Neural cell (in vitro differentiated cells): Measurements from ENCODE around the gene AOX1. TPM values are rescaled to one million over a fixed set of nuclear protein-coding genes. Genes with fewer than 3 reads are reported as not detected.

Experiments used
- H2AFZ ChIP-seq: fragments of 200-600, 300-800 bp; sonication (generic), shearing (Covaris generic); 2 replicates; pipeline ENCODE4 v1.6.0; 2014; ENCODE audit warnings: low read depth, mild to moderate bottlenecking, antibody characterized with exemption, low read length, moderate library complexity
- H3F3A ChIP-seq: fragments of 200-600 bp; shearing (Covaris generic); 2 replicates; pipeline ENCODE4 v1.6.1; 2016; ENCODE audit warnings: mild to moderate bottlenecking, moderate library complexity, mixed read lengths, antibody characterized with exemption, low read length; ENCODE audit not compliant: insufficient read depth, poor library complexity, severe bottlenecking
- H3K27ac ChIP-seq: fragments of 200-600, 300-800 bp; sonication (generic), shearing (Covaris generic); 2 replicates; pipeline ENCODE4 v1.5.1; 2014; ENCODE audit warnings: mild to moderate bottlenecking, low read length, moderate library complexity
- H3K27me3 ChIP-seq: fragments of 300-800, 200-600 bp; sonication (generic), shearing (Covaris generic); 2 replicates; pipeline ENCODE4 v1.6.0; 2014; ENCODE audit warnings: mild to moderate bottlenecking, low read depth, low read length, moderate library complexity; ENCODE audit not compliant: insufficient read depth
- H3K36me3 ChIP-seq: fragments of 300-800, 200-600 bp; sonication (generic), shearing (Covaris generic); 2 replicates; pipeline ENCODE4 v1.5.1; 2014; ENCODE audit warnings: mild to moderate bottlenecking, antibody characterized with exemption, low read length, moderate library complexity; ENCODE audit not compliant: insufficient read depth
- H3K4me2 ChIP-seq: fragments of 300-800, 200-600 bp; sonication (generic), shearing (Covaris generic); 2 replicates; pipeline ENCODE4 v1.6.0; 2014; ENCODE audit warnings: mild to moderate bottlenecking, low read length
- H3K4me3 ChIP-seq: fragments of 300-800, 200-600 bp; sonication (generic), shearing (Covaris generic); 2 replicates; pipeline ENCODE4 v1.5.1; 2014; ENCODE audit warnings: mild to moderate bottlenecking, low read length, moderate library complexity
- H3K79me2 ChIP-seq: fragments of 200-600 bp; shearing (Covaris generic); replicated peaks from 2 replicates; pipeline ENCODE4 v1.6.0; 2014; ENCODE audit warnings: mild to moderate bottlenecking, low read length, moderate library complexity; ENCODE audit not compliant: insufficient read depth
- H3K9ac ChIP-seq: fragments of 300-800, 200-600 bp; sonication (generic), shearing (Covaris generic); 2 replicates; pipeline ENCODE4 v1.6.1; 2016; ENCODE audit warnings: mild to moderate bottlenecking, low read length, mixed read lengths
- H3K9me2 ChIP-seq: fragments of 200-600 bp; shearing (Covaris generic); 2 replicates; pipeline ENCODE4 v1.6.1; 2016; ENCODE audit warnings: mild to moderate bottlenecking, low read length, mixed read lengths; ENCODE audit not compliant: insufficient read depth
- H3K9me3 ChIP-seq: fragments of 200-600, 300-800 bp; sonication (generic), shearing (Covaris generic); 2 replicates; pipeline ENCODE4 v1.6.1; 2016; ENCODE audit warnings: mild to moderate bottlenecking, mixed run types, low read length, moderate library complexity, mixed read lengths
- H4K20me1 ChIP-seq: fragments of 200-600 bp; shearing (Covaris generic); 2 replicates; pipeline ENCODE4 v1.6.1; 2016; ENCODE audit warnings: mild to moderate bottlenecking, mixed run types; ENCODE audit not compliant: insufficient read depth
- EP300 ChIP-seq: fragments of 450-650 bp; conservative IDR thresholded peaks from 2 replicates; pipeline ENCODE4 v1.6.1; 2014; ENCODE audit warnings: antibody characterized with exemption, mild to moderate bottlenecking, moderate library complexity; ENCODE audit not compliant: poor library complexity, severe bottlenecking
- EZH2 ChIP-seq: fragments of 200-600, 300-800 bp; shearing (Covaris generic), sonication (generic); IDR thresholded peaks from 2 replicates; pipeline ENCODE4 v1.6.1; 2014; ENCODE audit warnings: antibody characterized with exemption, low read length, borderline replicate concordance, mild to moderate bottlenecking; ENCODE audit not compliant: insufficient read depth, poor library complexity, severe bottlenecking
- MXI1 ChIP-seq: fragments of 450-650 bp; conservative IDR thresholded peaks from 2 replicates; pipeline ENCODE4 v1.6.1; 2014; ENCODE audit warnings: antibody characterized with exemption, mild to moderate bottlenecking; ENCODE audit not compliant: poor library complexity, severe bottlenecking
- POLR2AphosphoS5 ChIP-seq: IDR thresholded peaks from 2 replicates; pipeline ENCODE4 v1.6.1; 2012
- RAD21 ChIP-seq: fragments of 450-650 bp; conservative IDR thresholded peaks from 2 replicates; pipeline ENCODE4 v1.6.1; 2014; ENCODE audit warnings: antibody characterized with exemption, mild to moderate bottlenecking, moderate library complexity
- SMC3 ChIP-seq: fragments of 450-650 bp; conservative IDR thresholded peaks from 2 replicates; pipeline ENCODE4 v1.6.1; 2014; ENCODE audit warnings: antibody characterized with exemption, mild to moderate bottlenecking, moderate library complexity; ENCODE audit not compliant: poor library complexity
- TAF1 ChIP-seq: IDR thresholded peaks from 2 replicates; pipeline ENCODE4 v1.6.1; 2012; ENCODE audit warnings: low read depth
- polyA plus RNA-seq: library from polyadenylated mRNA; depleted of rRNA; stranded (reverse); fragments of >200 nt; gene quantifications from 2 replicates; pipeline ENCODE4 v1.2.3, GENCODE V29; 2014
- TF ChIP-seq, protein P1 (sequence below): IDR thresholded peaks from 2 replicates; pipeline ENCODE4 v1.6.1; 2012; ENCODE audit warnings: borderline replicate concordance
- TF ChIP-seq, protein P2 (sequence below): fragments of 450-650 bp; IDR thresholded peaks from 2 replicates; pipeline ENCODE4 v1.5.1; 2014; ENCODE audit warnings: antibody characterized with exemption, mild to moderate bottlenecking, moderate library complexity; ENCODE audit not compliant: poor library complexity, severe bottlenecking

The AOX1 gene
- polyA plus RNA-seq, 1 donor from 2014 or later = not detected

DNA sequence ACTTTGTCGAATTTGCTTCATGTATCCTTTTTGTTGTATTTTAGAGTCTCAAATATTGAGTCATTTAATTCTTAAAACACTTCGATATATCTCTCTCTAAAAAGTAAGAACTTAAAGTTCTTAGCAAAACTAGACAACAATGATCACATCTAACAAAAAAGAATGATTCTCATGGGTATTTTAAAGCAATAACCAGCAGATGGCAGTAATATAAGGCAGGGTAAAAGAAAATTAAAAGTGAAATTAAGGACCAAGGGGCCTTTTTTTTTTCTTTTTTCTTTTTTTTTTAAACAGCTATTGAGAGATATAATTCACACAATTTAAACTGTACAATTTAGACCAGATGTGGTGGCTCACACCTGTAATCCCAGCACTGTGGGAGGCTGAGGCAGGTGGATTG, 9.9 kb upstream of the AOX1 start:
- TF ChIP-seq RAD21 (no peak), SMC3 (no peak), EZH2 (no peak), EP300 (no peak), POLR2AphosphoS5 (no peak), MXI1 (no peak), TAF1 (no peak)
- TF ChIP-seq, protein P1, sequence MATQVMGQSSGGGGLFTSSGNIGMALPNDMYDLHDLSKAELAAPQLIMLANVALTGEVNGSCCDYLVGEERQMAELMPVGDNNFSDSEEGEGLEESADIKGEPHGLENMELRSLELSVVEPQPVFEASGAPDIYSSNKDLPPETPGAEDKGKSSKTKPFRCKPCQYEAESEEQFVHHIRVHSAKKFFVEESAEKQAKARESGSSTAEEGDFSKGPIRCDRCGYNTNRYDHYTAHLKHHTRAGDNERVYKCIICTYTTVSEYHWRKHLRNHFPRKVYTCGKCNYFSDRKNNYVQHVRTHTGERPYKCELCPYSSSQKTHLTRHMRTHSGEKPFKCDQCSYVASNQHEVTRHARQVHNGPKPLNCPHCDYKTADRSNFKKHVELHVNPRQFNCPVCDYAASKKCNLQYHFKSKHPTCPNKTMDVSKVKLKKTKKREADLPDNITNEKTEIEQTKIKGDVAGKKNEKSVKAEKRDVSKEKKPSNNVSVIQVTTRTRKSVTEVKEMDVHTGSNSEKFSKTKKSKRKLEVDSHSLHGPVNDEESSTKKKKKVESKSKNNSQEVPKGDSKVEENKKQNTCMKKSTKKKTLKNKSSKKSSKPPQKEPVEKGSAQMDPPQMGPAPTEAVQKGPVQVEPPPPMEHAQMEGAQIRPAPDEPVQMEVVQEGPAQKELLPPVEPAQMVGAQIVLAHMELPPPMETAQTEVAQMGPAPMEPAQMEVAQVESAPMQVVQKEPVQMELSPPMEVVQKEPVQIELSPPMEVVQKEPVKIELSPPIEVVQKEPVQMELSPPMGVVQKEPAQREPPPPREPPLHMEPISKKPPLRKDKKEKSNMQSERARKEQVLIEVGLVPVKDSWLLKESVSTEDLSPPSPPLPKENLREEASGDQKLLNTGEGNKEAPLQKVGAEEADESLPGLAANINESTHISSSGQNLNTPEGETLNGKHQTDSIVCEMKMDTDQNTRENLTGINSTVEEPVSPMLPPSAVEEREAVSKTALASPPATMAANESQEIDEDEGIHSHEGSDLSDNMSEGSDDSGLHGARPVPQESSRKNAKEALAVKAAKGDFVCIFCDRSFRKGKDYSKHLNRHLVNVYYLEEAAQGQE = no peak
- TF ChIP-seq, protein P2, sequence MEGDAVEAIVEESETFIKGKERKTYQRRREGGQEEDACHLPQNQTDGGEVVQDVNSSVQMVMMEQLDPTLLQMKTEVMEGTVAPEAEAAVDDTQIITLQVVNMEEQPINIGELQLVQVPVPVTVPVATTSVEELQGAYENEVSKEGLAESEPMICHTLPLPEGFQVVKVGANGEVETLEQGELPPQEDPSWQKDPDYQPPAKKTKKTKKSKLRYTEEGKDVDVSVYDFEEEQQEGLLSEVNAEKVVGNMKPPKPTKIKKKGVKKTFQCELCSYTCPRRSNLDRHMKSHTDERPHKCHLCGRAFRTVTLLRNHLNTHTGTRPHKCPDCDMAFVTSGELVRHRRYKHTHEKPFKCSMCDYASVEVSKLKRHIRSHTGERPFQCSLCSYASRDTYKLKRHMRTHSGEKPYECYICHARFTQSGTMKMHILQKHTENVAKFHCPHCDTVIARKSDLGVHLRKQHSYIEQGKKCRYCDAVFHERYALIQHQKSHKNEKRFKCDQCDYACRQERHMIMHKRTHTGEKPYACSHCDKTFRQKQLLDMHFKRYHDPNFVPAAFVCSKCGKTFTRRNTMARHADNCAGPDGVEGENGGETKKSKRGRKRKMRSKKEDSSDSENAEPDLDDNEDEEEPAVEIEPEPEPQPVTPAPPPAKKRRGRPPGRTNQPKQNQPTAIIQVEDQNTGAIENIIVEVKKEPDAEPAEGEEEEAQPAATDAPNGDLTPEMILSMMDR = no peak
- no peak overlapping the region for H3K4me3 ChIP-seq
- no peak overlapping the region for H3K27ac ChIP-seq
- no peak overlapping the region for H3K4me2 ChIP-seq
- no peaks in the 10 kb centered on the region for H3K9me3 ChIP-seq
- H4K20me1 ChIP-seq = no peaks in the 10 kb centered on the region
- H3K27me3 ChIP-seq = no peaks in the 10 kb centered on the region
- no peaks in the 10 kb centered on the region for H3K79me2 ChIP-seq
- H3F3A ChIP-seq = no peaks in the 10 kb centered on the region
- no peak overlapping the region for H2AFZ ChIP-seq
- H3K9ac ChIP-seq = no peak overlapping the region
- no peaks in the 10 kb centered on the region for H3K9me2 ChIP-seq
- no peaks in the 10 kb centered on the region for H3K36me3 ChIP-seq

DNA sequence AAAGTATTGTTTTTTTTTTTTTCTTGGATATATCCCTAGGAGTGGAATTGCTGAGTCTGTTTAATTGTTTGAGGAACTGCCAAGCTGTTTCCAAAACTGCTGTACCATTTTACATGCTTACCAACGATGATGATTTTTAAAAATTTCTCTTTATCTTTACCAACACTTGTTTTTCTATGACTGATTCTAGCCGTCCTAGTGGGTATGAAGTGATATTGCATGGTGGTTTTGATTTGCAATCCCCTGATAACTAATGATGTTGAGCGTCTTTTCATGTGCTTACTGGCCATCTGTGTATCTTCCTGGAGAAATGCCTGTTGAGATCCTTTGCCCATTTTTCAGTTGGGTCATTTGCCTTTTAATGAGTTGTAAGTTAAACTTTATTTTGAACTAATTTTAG, 8.8 kb upstream of the AOX1 start:
- no peaks in the 10 kb centered on the region for H4K20me1 ChIP-seq
- H3K4me2 ChIP-seq = no peak overlapping the region
- H3F3A ChIP-seq = no peaks in the 10 kb centered on the region
- no peak for TF ChIP-seq RAD21
- no peak for TF ChIP-seq EP300
- no peak for TF ChIP-seq EZH2
- no peak for TF ChIP-seq TAF1
- TF ChIP-seq, protein P1 = no peak
- no peak for TF ChIP-seq POLR2AphosphoS5
- TF ChIP-seq, protein P2 = no peak
- no peak for TF ChIP-seq SMC3
- TF ChIP-seq MXI1 = no peak
- H2AFZ ChIP-seq = no peak overlapping the region
- H3K9me3 ChIP-seq = no peaks in the 10 kb centered on the region
- no peaks in the 10 kb centered on the region for H3K36me3 ChIP-seq
- H3K27me3 ChIP-seq = no peaks in the 10 kb centered on the region
- H3K79me2 ChIP-seq = no peaks in the 10 kb centered on the region
- H3K9ac ChIP-seq = no peak overlapping the region
- no peak overlapping the region for H3K27ac ChIP-seq
- no peak overlapping the region for H3K4me3 ChIP-seq
- no peaks in the 10 kb centered on the region for H3K9me2 ChIP-seq
